HEK293T (cell line): ENCODE results near the gene SLC6A12.

Source experiments
- ARNT ChIP-seq: fragments of 450-650 bp; IDR thresholded peaks from 2 replicates; pipeline ENCODE4 v1.6.1; 2017; ENCODE audit warnings: mild to moderate bottlenecking
- ELF4 ChIP-seq: fragments of 450-650 bp; IDR thresholded peaks from 2 replicates; pipeline ENCODE4 v1.6.1; 2017; ENCODE audit warnings: antibody characterized with exemption
- L3MBTL2 ChIP-seq: fragments of 450-650 bp; conservative IDR thresholded peaks from 2 replicates; pipeline ENCODE4 v1.6.1; 2016; ENCODE audit warnings: mild to moderate bottlenecking
- PKNOX1 ChIP-seq: fragments of 450-650 bp; IDR thresholded peaks from 2 replicates; pipeline ENCODE4 v1.6.1; 2016
- SUZ12 ChIP-seq: fragments of 450-650 bp; IDR thresholded peaks from 2 replicates; pipeline ENCODE4 v1.6.1; 2016; ENCODE audit warnings: mild to moderate bottlenecking
- TARDBP ChIP-seq: fragments of 450-650 bp; IDR thresholded peaks from 2 replicates; pipeline ENCODE4 v1.6.1; 2016

- TF ChIP-seq TARDBP (no peak), ELF4 (no peak), SUZ12 (no peak), PKNOX1 (no peak), L3MBTL2 (no peak), ARNT (no peak)
Observed at GRCh38 chr12:243381-243780, 29.4 kb upstream of the SLC6A12 start.
